ENCODE results near the gene TRPM4.
"Not testable (repeated sequence)": the region's sequence is repeated elsewhere in the genome, so short reads cannot be mapped to it uniquely, and the experiment has no call there.

The TRPM4 gene

DNA sequence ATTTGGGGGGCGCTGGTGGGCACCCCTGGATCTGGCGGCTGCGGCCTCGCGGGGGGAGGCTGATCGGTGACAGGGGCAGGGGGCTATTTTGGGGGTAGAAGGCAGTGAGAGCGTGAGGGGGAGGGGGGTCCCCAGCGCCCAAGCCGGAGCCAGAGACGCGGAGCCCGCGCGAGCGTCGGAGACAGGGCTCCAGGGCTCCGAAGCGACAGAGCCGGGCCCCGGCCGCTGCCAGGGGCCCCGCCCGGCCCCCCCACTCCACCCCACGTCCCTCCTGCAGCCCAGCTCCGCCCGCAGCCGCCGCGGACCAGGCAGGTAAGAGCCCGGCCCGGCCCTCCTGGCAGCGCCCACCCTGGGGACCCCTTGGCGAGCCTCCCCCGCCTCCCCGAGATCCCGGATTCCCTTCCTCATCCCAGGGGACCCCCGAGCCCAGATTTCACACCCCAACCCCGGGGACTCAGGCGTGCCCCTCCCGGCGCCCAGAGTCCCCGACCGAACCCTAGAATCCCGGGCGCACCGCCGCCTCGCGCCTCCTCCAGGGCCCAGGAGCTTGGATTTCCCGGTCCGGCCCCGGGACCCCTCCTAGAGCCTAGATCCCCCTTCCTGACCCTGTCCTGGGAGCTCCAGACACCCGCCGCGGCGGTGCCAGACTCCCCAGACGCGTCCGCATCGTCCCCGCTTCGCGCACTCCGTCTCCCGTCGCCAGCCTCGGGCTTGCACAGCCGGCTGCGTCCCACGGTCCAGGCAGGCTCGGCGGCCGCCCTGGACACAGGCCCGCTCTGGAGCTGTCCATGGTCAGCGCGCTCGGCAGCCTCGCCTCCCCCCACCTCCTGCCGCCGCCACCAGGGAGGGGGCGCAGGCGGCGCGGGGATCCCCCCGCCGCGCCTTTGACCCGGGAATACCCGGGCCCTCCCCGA, 37.9 kb upstream of the TRPM4 start, which contains the start of gene PPFIA3:
PPFIA3 (plus strand) TSS at position 134 of the 914 bp plus-strand sequence. CDS start 8,330 bp downstream, outside the sequence.
- H3K4me3 ChIP-seq (ENCODE audit: low read depth, low read length): peak within 1 kb of the TSS; percentile 66
- TF ChIP-seq CTCF (IDR thresholded peaks at IDR 0.05; ENCODE audit: low read depth, low read length): no peak

DNA sequence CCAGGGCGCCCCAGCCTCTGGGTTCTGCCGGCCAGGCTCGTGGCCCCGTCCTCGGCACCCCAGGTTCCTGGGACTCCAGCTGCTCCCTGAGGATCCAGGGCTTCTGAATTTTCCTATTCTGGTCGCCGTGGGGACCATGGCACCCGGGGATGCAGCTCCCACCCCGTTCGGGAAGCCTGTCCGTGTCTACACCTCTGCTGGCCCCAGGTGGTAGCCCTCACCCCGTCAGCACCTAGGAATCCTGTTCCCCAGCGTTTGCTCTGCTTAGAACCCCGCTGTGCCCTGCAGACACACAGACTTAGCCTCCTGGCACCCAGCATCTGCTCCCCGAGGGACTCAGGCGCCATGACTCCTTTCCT, 37.3 kb upstream of the TRPM4 start:
- TF ChIP-seq CTCF (IDR thresholded peaks at IDR 0.05; ENCODE audit: low read depth, low read length): no peak
- no peak overlapping the region for H3K4me3 ChIP-seq (ENCODE audit: low read depth, low read length)

- TF ChIP-seq CTCF (IDR thresholded peaks at IDR 0.05; ENCODE audit: low read depth, low read length): no peak
- H3K4me3 ChIP-seq (ENCODE audit: low read depth, low read length): no peak overlapping the region
Measured at GRCh38 chr19:49120868-49121267, 36.7 kb upstream of the TRPM4 start.

DNA sequence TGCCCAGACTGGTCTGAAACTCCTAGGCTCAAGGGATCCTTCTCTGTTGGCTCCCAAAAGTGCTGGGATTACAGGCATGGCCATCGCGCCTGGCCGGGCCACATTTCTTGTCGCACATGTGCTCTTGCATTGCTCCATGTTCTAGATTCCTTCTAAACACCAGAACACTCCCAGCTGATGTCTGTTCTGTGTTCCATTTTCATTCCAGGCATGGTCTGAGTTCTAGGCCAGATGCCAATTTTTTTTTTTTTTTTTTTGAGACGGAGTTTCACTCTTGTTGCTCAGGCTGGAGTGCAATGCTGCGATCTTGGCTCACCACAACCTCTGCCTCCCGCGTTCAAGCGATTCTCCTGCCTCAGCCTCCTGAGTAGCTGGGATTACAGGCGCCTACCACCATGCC, 35.8 kb upstream of the TRPM4 start:
- not testable (repeated sequence) for H3K4me3 ChIP-seq (ENCODE audit: low read depth, low read length)

DNA sequence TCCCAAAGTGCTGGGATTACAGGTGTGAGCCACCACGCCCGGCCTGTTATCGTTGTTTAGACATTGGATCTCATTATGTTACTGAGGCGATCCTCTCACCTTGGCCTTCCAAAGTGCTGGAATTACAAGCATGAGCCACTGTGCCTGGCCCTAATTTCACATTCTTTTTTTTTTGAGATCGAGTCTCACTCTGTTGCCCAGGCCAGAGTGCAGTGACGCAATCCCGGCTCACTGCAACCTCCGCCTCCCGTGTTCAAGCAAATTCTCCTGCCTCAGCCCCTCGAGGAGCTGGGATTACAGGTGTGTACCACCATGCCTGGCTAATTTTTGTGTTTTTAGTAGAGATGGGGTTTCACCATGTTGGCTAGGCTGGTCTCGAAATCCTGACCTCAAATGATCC, 34.3 kb upstream of the TRPM4 start:
- not testable (repeated sequence) for H3K4me3 ChIP-seq (ENCODE audit: low read depth, low read length)

- TF ChIP-seq CTCF (IDR thresholded peaks at IDR 0.05; ENCODE audit: low read depth, low read length): no peak
- no peak overlapping the region for H3K4me3 ChIP-seq (ENCODE audit: low read depth, low read length)
Measured at GRCh38 chr19:49125025-49125731, 32.4 kb upstream of the TRPM4 start.

DNA sequence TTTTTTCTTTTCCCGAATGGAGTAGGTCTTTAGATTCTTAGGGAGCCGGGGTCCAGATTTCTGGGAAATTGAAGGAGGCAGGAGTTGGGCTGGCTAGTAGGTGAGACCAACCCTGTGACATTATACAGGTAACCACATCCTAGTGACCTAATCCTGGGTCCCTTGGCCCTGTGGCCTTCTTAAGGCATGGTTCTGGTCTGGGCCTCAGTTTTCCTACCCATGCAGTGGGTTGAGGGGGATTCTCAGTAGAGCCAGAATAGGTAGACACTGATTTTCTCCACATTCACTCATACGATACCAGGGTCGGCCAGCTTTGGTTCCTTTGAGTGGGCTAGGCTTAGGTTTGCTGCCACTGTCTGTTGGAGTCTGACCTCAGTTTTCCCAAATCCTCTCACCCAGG, 31.0 kb upstream of the TRPM4 start:
- H3K4me3 ChIP-seq (ENCODE audit: low read depth, low read length): no peak overlapping the region
- TF ChIP-seq CTCF (IDR thresholded peaks at IDR 0.05; ENCODE audit: low read depth, low read length): no peak

DNA sequence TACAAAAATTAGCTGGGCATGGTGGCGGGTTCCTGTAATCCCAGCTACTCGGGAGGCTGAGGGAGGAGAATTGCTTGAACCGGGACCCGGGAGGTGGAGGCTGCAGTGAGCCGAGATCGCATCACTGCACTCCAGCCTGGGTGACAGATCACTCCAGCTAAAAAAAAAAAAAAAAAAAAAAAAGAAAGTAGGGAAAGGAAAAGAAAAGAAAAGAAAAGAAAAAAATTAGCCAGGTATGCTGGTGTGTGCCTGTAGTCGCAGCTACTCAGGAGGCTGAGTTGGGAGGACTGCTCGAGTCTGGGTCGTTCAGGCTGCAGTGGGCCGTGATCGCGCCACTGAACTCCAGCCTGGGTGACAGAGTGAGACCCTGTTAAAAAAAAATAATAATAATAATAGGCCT, 30.4 kb upstream of the TRPM4 start:
- H3K4me3 ChIP-seq (ENCODE audit: low read depth, low read length): not testable (repeated sequence)

All from WI38 (cell line).